GM12878 (cell line): ENCODE data around the gene DYNC1I1. TPM values are rescaled to one million over a fixed set of nuclear protein-coding genes. Genes with fewer than 3 reads are reported as not detected.

ENCODE experiments used
- ATAC-seq: fragments of 200-7000 bp; cut with Tn5 transposase; 3 replicates; pipeline ENCODE4 v1.9.1; 2020; ENCODE audit warnings: mild to moderate bottlenecking, moderate library complexity
- BruUV-seq: library from RNA; stranded (reverse); fragments of 400-500 nt; replicated peaks from 2 replicates; lab custom pipeline; 2021; lab: Mats Ljungman, UMichigan
- CTCF ChIA-PET: fragments of 300-600 bp; sonication (Branson Sonifier 250); formaldehyde crosslinking; extraction: SDS; loops from one replicate; lab custom pipeline; 2021; ENCODE audit warnings: inconsistent platforms; lab: Yijun Ruan, JAX
- POLR2A ChIA-PET: fragments of 350-600 bp; formaldehyde crosslinking; extraction: SDS; loops from one replicate; lab custom pipeline; 2021; ENCODE audit warnings: inconsistent platforms; lab: Charles Lee
- RAD21 ChIA-PET: fragments of 300-600 bp; sonication (Branson Sonifier 250); formaldehyde crosslinking; loops from one replicate; lab custom pipeline; 2023; ENCODE audit warnings: antibody characterized with exemption; ENCODE audit not compliant: unreplicated experiment; lab: Charles Lee
- SMC1A ChIA-PET: fragments of 300-600 bp; sonication (Branson Sonifier 250); formaldehyde crosslinking; loops from one replicate; lab custom pipeline; 2023; ENCODE audit not compliant: unreplicated experiment, uncharacterized antibody; lab: Charles Lee
- DNase-seq: peaks from one replicate; pipeline ENCODE4 v3.0.0-alpha.2; 2011; ENCODE audit warnings: low read depth, low spot score
- FAIRE-seq: peaks from 3 replicates; lab custom pipeline; 2011; peaks lifted over from hg19 to GRCh38; lab: Jason Lieb, UNC
- H2AFZ ChIP-seq: 2 replicates; pipeline ENCODE4 v1.6.0; 2011; ENCODE audit warnings: low read depth, low read length, control low read depth; ENCODE audit not compliant: control insufficient read depth
- H3K27ac ChIP-seq: 2 replicates; pipeline ENCODE4 v1.5.1; 2011; ENCODE audit warnings: control low read depth; ENCODE audit not compliant: control insufficient read depth, insufficient read depth
- H3K27me3 ChIP-seq, 2 experiments: replicated peaks in 1 of 2; 2 replicates each; pipeline versions ENCODE4 v1.6.0 to v1.6.1; 2011; ENCODE audit warnings: low read length in 1 of 2; ENCODE audit not compliant: control insufficient read depth in 2 of 2, insufficient read depth in 2 of 2
- H3K36me3 ChIP-seq, 2 experiments: 2 replicates each; pipeline ENCODE4 v1.5.1; 2011; ENCODE audit warnings: low read length in 1 of 2; ENCODE audit not compliant: control insufficient read depth in 2 of 2, insufficient read depth in 2 of 2
- H3K4me1 ChIP-seq: 2 replicates; pipeline ENCODE4 v1.6.1; 2011; ENCODE audit warnings: mild to moderate bottlenecking, low read length, moderate library complexity, mixed read lengths; ENCODE audit not compliant: control insufficient read depth, insufficient read depth
- H3K4me2 ChIP-seq: 2 replicates; pipeline ENCODE4 v1.6.0; 2011; ENCODE audit warnings: control low read depth; ENCODE audit not compliant: control insufficient read depth, insufficient read depth
- H3K4me3 ChIP-seq: fragments of 200-600 bp; sonication (generic); 2 replicates; pipeline ENCODE4 v1.5.1; 2016
- H3K79me2 ChIP-seq: 2 replicates; pipeline ENCODE4 v1.6.0; 2011; ENCODE audit warnings: low read length; ENCODE audit not compliant: control insufficient read depth, insufficient read depth
- H3K9ac ChIP-seq: 2 replicates; pipeline ENCODE4 v1.8.0; 2011; ENCODE audit warnings: low read length, control low read depth, mixed read lengths; ENCODE audit not compliant: control insufficient read depth, insufficient read depth
- H3K9me3 ChIP-seq: replicated peaks from 3 replicates; pipeline ENCODE4 v1.5.1; 2011; ENCODE audit warnings: mild to moderate bottlenecking, low read length; ENCODE audit not compliant: control insufficient read depth, insufficient read depth
- H4K20me1 ChIP-seq: 2 replicates; pipeline ENCODE4 v1.6.0; 2011; ENCODE audit not compliant: control insufficient read depth, insufficient read depth
- CHD2 ChIP-seq: IDR thresholded peaks from 2 replicates; pipeline ENCODE4 v1.6.1; 2011; ENCODE audit warnings: low read depth, low read length, improper control_type of control experiment, borderline replicate concordance
- DPF2 ChIP-seq: fragments of 450-650 bp; IDR thresholded peaks from 2 replicates; pipeline ENCODE4 v1.6.1; 2017; ENCODE audit warnings: mild to moderate bottlenecking
- HDAC6 ChIP-seq: fragments of 200-600 bp; sonication (generic); IDR thresholded peaks from one replicate; pipeline ENCODE4 v1.8.0; 2017; ENCODE audit warnings: antibody characterized with exemption; ENCODE audit not compliant: unreplicated experiment
- MXI1 ChIP-seq: fragments of 150-350 bp; IDR thresholded peaks from 2 replicates; pipeline ENCODE4 v1.6.1; 2011; ENCODE audit warnings: low read depth, mild to moderate bottlenecking, inconsistent platforms, low read length, improper control_type of control experiment
- PAX5 ChIP-seq: IDR thresholded peaks from 2 replicates; pipeline ENCODE4 v1.6.1; 2011; ENCODE audit warnings: low read depth, low read length, borderline replicate concordance
- PML ChIP-seq: IDR thresholded peaks from 2 replicates; pipeline ENCODE4 v1.6.1; 2012; ENCODE audit warnings: low read length, inconsistent platforms
- RELA ChIP-seq: fragments of 450-650 bp; IDR thresholded peaks from 2 replicates; pipeline ENCODE4 v1.8.0; 2014; ENCODE audit warnings: borderline replicate concordance; ENCODE audit not compliant: partially characterized antibody
- TCF12 ChIP-seq: IDR thresholded peaks from 2 replicates; pipeline ENCODE4 v1.6.1; 2011; ENCODE audit warnings: low read depth, mild to moderate bottlenecking, low read length
- TCF7 ChIP-seq: IDR thresholded peaks from 2 replicates; pipeline ENCODE4 v1.6.1; 2014; ENCODE audit warnings: antibody characterized with exemption, borderline replicate concordance
- YBX1 ChIP-seq: fragments of 450-650 bp; IDR thresholded peaks from 2 replicates; pipeline ENCODE4 v1.6.1; 2016; ENCODE audit warnings: antibody characterized with exemption
- ZBED1 ChIP-seq: IDR thresholded peaks from 2 replicates; pipeline ENCODE4 v1.6.1; 2016; ENCODE audit warnings: borderline replicate concordance
- WGBS: methylation state at CpG from one replicate; pipeline ENCODE4 v1.1.6; 2016; ENCODE audit warnings: low lambda C conversion rate; ENCODE audit not compliant: insufficient replicate concordance, insufficient coverage; ENCODE audit errors: missing lambda C conversion rate; 5-methylcytosine and 5-hydroxymethylcytosine counted together
- in situ Hi-C: fragments of 300-500 bp; cut with MboI; formaldehyde crosslinking; loops from 9 replicates; pipeline ENCODE4 v1.14.3; 2018; ENCODE audit warnings: mixed read lengths
- intact Hi-C: fragments of 100-400 bp; cut with micrococcal nuclease; formaldehyde crosslinking; loops from one replicate; pipeline ENCODE4 v1.14.2; 2022; ENCODE audit not compliant: unreplicated experiment
- polyA plus RNA-seq, 11 experiments: library from polyadenylated mRNA; depleted of rRNA in 4 of 11; unstranded in 6 of 11; stranded (reverse) in 5 of 11; fragments of >200 nt; fragmentation: Nextera tagmentation in 4 of 11; fragmentation: Illumina TruSeq in 1 of 11; extraction: Ambion mirVana in 4 of 11; extraction: Trizol in 1 of 11; gene quantifications; 1 replicate in 1 of 11; 2 replicates in 10 of 11; pipeline versions ENCODE4 v1.2.1 to v1.2.3, GENCODE V29; 2011 to 2016; ENCODE audit warnings: inconsistent platforms in 2 of 11, missing spikeins in 2 of 11, low read depth in 1 of 11
- total RNA-seq, 4 experiments: library from RNA; depleted of rRNA in 3 of 4; stranded (reverse); fragments of >200 nt in 3 of 4; fragmentation: Illumina TruSeq in 1 of 4; extraction: Trizol in 1 of 4; gene quantifications; 2 replicates each; pipeline versions ENCODE4 v1.2.1 to v1.2.3, GENCODE V29; 2013 to 2021
- TF ChIP-seq, protein P1 (sequence below): IDR thresholded peaks from 2 replicates; pipeline ENCODE4 v1.6.1; 2012; ENCODE audit warnings: low read length, inconsistent platforms

The DYNC1I1 gene
- total and polyA plus RNA-seq, 10 of the 15 experiments (the other 5 are each of a cell fraction or from before 2014, with no cell fraction given) = 0.05 to 0.91 (median 0.14) TPM; not detected in 3

GRCh38 chr7:95861041-95861440 is 88.7 kb downstream of the DYNC1I1 start:
- WGBS = 0% methylated on average over 2 of the region's 2 CpGs
- ChIA-PET CTCF (interaction anchor here (1.0 kb wide), 1 partner anchor 136 kb away, joined by 3 read pairs; no protein-coding TSS in a partner anchor), SMC1A (interaction anchor here (0.9 to 1.1 kb wide), 2 partner anchors 20 to 137 kb away, joined by 3 to 4 read pairs; no protein-coding TSS in a partner anchor), POLR2A (no interaction called here), RAD21 (no interaction called here)
- H3K4me3 ChIP-seq = no peak overlapping the region
- H3K9me3 ChIP-seq = no peaks in the 10 kb centered on the region
- no peak for TF ChIP-seq RELA
- H3K27me3 ChIP-seq = 0 out of 4 replicates have a peak, but pooled peaks cover 0 to 1% of the 10 kb centered on the region in 2 experiments
- FAIRE-seq = no peak
- no peak overlapping the region for H3K4me2 ChIP-seq
- H3K36me3 ChIP-seq = no peaks in the 10 kb centered on the region
- no peak overlapping the region for H2AFZ ChIP-seq
- in situ Hi-C loops = no loop called here
- intact Hi-C loops = no loop called here
- H3K9ac ChIP-seq = no peak overlapping the region
- H3K27ac ChIP-seq = no peak overlapping the region
- ATAC-seq = no peak
- DNase-seq = no peak
- H4K20me1 ChIP-seq = no peaks in the 10 kb centered on the region
- H3K4me1 ChIP-seq = no peaks in the 10 kb centered on the region
- no peaks in the 10 kb centered on the region for H3K79me2 ChIP-seq
- BruUV-seq = no TSS peak

DNA sequence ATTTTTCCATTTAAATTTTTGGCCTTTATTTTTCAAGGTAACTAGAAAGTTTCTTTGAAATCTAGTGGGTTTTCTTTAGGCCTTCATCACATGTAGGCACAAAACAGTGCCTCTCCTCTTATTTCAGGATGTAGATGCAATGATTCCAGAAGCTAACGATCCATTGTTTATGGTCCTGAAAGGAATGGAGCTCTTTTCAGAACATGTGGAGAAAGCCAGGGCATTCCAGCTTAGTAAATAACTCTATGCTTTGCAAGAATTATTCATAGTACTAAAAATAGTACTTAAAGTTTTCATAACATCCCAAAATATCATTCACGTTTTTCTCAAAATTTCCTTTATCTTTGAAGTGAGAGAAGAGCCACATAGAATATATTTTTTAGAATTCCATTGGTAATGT is 91.3 kb downstream of the DYNC1I1 start:
- H3K27ac ChIP-seq = no peak overlapping the region
- H3K27me3 ChIP-seq = 0 out of 4 replicates have a peak, but pooled peaks cover 0 to 1% of the 10 kb centered on the region in 2 experiments
- TF ChIP-seq HDAC6 = no peak
- no peak for TF ChIP-seq ZBED1
- TF ChIP-seq, protein P1, sequence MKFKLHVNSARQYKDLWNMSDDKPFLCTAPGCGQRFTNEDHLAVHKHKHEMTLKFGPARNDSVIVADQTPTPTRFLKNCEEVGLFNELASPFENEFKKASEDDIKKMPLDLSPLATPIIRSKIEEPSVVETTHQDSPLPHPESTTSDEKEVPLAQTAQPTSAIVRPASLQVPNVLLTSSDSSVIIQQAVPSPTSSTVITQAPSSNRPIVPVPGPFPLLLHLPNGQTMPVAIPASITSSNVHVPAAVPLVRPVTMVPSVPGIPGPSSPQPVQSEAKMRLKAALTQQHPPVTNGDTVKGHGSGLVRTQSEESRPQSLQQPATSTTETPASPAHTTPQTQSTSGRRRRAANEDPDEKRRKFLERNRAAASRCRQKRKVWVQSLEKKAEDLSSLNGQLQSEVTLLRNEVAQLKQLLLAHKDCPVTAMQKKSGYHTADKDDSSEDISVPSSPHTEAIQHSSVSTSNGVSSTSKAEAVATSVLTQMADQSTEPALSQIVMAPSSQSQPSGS = no peak
- no peak for TF ChIP-seq CHD2
- TF ChIP-seq TCF7 = no peak
- TF ChIP-seq PAX5 = no peak
- TF ChIP-seq TCF12 = no peak
- no peak for TF ChIP-seq DPF2
- no peak for TF ChIP-seq MXI1
- no peak for TF ChIP-seq PML
- no peak for TF ChIP-seq YBX1
- 22% methylated on average over 2 of the region's 2 CpGs for WGBS
- ATAC-seq (no peak), DNase-seq (no peak), FAIRE-seq (no peak)
- RAD21 ChIA-PET = interaction anchor here (2.5 to 2.6 kb wide), 2 partner anchors 139 to 140 kb away, joined by 9 read pairs; no protein-coding TSS in a partner anchor
- BruUV-seq = no TSS peak
- no peaks in the 10 kb centered on the region for H3K4me1 ChIP-seq
- H3K79me2 ChIP-seq = no peaks in the 10 kb centered on the region
- POLR2A ChIA-PET = no interaction called here
- no peak overlapping the region for H3K4me3 ChIP-seq
- no peaks in the 10 kb centered on the region for H4K20me1 ChIP-seq
- no peak overlapping the region for H2AFZ ChIP-seq
- in situ Hi-C loops (no loop called here), intact Hi-C loops (no loop called here)
- H3K9ac ChIP-seq = no peak overlapping the region
- no peak overlapping the region for H3K4me2 ChIP-seq
- no peaks in the 10 kb centered on the region for H3K9me3 ChIP-seq
- H3K36me3 ChIP-seq = no peaks in the 10 kb centered on the region
- CTCF ChIA-PET = interaction anchor here (1.0 to 16.1 kb wide), 8 partner anchors 22 to 178 kb away, joined by 3 to 421 read pairs (median 4); no protein-coding TSS in a partner anchor
- SMC1A ChIA-PET = interaction anchor here (0.6 to 9.4 kb wide), 14 partner anchors 8 to 1188 kb away, joined by 3 to 84 read pairs (median 4); no protein-coding TSS in a partner anchor
